Endothelial cell of umbilical vein (primary cell): ENCODE data around the gene TMEM184B.

Experiments
- EZH2 ChIP-seq: IDR thresholded peaks from 2 replicates; pipeline ENCODE4 v1.6.1; 2012; ENCODE audit warnings: borderline replicate concordance, low read depth, mild to moderate bottlenecking, moderate library complexity, low read length, inconsistent platforms; ENCODE audit not compliant: severe bottlenecking
- POLR2A ChIP-seq: IDR thresholded peaks from 2 replicates; pipeline ENCODE4 v1.6.1; 2012; ENCODE audit warnings: low read depth, mild to moderate bottlenecking, control low read depth, low read length
- POLR2AphosphoS5 ChIP-seq: IDR thresholded peaks from 2 replicates; pipeline ENCODE4 v1.6.1; 2012; ENCODE audit warnings: low read depth, mild to moderate bottlenecking, control low read depth, low read length, moderate library complexity; ENCODE audit not compliant: insufficient read depth
- TF ChIP-seq, protein P1 (sequence below), 2 donors: IDR thresholded peaks; 1 replicate in 1 of 2; 2 replicates in 1 of 2; pipeline ENCODE4 v1.5.1; 2011; ENCODE audit warnings: low read length in 2 of 2, mild to moderate bottlenecking in 2 of 2, moderate library complexity in 2 of 2, control low read depth in 1 of 2, inconsistent platforms in 1 of 2, low read depth in 1 of 2; ENCODE audit not compliant: insufficient read depth in 1 of 2; ENCODE audit errors: extremely low read depth in 1 of 2

- TF ChIP-seq, protein P1, sequence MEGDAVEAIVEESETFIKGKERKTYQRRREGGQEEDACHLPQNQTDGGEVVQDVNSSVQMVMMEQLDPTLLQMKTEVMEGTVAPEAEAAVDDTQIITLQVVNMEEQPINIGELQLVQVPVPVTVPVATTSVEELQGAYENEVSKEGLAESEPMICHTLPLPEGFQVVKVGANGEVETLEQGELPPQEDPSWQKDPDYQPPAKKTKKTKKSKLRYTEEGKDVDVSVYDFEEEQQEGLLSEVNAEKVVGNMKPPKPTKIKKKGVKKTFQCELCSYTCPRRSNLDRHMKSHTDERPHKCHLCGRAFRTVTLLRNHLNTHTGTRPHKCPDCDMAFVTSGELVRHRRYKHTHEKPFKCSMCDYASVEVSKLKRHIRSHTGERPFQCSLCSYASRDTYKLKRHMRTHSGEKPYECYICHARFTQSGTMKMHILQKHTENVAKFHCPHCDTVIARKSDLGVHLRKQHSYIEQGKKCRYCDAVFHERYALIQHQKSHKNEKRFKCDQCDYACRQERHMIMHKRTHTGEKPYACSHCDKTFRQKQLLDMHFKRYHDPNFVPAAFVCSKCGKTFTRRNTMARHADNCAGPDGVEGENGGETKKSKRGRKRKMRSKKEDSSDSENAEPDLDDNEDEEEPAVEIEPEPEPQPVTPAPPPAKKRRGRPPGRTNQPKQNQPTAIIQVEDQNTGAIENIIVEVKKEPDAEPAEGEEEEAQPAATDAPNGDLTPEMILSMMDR (IDR thresholded peaks at IDR 0.05; ENCODE audit: extremely low read depth in 1 of 2, insufficient read depth in 1 of 2, low read depth in 1 of 2, low read length in 2 of 2), result no peak
- no peak for TF ChIP-seq POLR2A
- no peak for TF ChIP-seq EZH2
- no peak for TF ChIP-seq POLR2AphosphoS5
Observed at GRCh38 chr22:38238519-38239071, 34.2 kb downstream of the TMEM184B start.
